ENCODE data around the gene MAP4K3. TPM values are rescaled to one million over a fixed set of nuclear protein-coding genes. Genes with fewer than 3 reads are reported as not detected.
A peak's percentile ranks its signal among the peaks of the same experiment; 100 is the strongest.

Gene MAP4K3
- total RNA-seq, 1 experiment from 2014 or later: 26.6 TPM

DNA sequence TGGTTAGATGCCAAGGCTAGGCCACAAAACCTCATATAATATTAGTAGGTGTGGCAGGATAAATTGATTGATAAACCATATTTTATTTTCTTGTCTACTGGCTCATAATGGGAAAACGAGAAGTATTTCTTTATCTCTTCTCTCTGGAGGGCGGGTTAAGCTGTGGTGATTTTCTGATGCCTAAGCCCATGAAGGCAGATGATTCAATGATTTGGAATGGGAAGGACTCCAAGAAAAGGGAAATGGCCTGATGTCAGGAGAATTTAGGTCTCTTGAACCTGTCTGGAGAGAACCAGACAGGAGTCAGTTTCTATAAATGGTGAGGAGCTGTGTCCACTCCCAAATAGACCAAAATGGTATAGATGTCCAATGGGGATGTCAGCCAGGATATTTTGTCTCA lies 18.7 kb upstream of the MAP4K3 start:
- in situ Hi-C loops (cut with HindIII; ENCODE audit: low pct_unique_long_range_greater_than_20kb, low sequenced_read_pairs) (no loop called here), intact Hi-C loops (cut with micrococcal nuclease; ENCODE audit: unreplicated experiment) (no loop called here)
- no peak overlapping the region for H3K4me3 ChIP-seq (ENCODE audit: low read depth in 2 of 2, low read length in 2 of 2)
- no peaks in the 10 kb centered on the region for H3K9me3 ChIP-seq (ENCODE audit: control insufficient read depth, insufficient read depth, low read depth, low read length)
- ChIA-PET CTCF (no interaction called here), POLR2A (no interaction called here)
- H3K4me1 ChIP-seq (ENCODE audit: control insufficient read depth, insufficient read depth, low read length): no peaks in the 10 kb centered on the region
- BruUV-seq (replicated peaks): TSS peak; percentile 27
- H3K36me3 ChIP-seq (ENCODE audit: control insufficient read depth, insufficient read depth, low read length): no peaks in the 10 kb centered on the region
- H3K27me3 ChIP-seq (ENCODE audit: control insufficient read depth, insufficient read depth, low read length): no peaks in the 10 kb centered on the region
- DNase-seq (ENCODE audit: low read depth, low spot score) (no peak), ATAC-seq (no peak)
- TF ChIP-seq, protein P1, sequence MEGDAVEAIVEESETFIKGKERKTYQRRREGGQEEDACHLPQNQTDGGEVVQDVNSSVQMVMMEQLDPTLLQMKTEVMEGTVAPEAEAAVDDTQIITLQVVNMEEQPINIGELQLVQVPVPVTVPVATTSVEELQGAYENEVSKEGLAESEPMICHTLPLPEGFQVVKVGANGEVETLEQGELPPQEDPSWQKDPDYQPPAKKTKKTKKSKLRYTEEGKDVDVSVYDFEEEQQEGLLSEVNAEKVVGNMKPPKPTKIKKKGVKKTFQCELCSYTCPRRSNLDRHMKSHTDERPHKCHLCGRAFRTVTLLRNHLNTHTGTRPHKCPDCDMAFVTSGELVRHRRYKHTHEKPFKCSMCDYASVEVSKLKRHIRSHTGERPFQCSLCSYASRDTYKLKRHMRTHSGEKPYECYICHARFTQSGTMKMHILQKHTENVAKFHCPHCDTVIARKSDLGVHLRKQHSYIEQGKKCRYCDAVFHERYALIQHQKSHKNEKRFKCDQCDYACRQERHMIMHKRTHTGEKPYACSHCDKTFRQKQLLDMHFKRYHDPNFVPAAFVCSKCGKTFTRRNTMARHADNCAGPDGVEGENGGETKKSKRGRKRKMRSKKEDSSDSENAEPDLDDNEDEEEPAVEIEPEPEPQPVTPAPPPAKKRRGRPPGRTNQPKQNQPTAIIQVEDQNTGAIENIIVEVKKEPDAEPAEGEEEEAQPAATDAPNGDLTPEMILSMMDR (IDR thresholded peaks at IDR 0.05): no peak
- TF ChIP-seq TCF7L2 (IDR thresholded peaks at IDR 0.05; ENCODE audit: low read depth, low read length): no peak
- TF ChIP-seq POLR2AphosphoS5 (IDR thresholded peaks at IDR 0.05; ENCODE audit: low read depth, low read length): no peak
- no peak for TF ChIP-seq SIN3A (IDR thresholded peaks at IDR 0.05; ENCODE audit: borderline replicate concordance, insufficient read depth, low read depth, low read length)
- TF ChIP-seq, protein P2, sequence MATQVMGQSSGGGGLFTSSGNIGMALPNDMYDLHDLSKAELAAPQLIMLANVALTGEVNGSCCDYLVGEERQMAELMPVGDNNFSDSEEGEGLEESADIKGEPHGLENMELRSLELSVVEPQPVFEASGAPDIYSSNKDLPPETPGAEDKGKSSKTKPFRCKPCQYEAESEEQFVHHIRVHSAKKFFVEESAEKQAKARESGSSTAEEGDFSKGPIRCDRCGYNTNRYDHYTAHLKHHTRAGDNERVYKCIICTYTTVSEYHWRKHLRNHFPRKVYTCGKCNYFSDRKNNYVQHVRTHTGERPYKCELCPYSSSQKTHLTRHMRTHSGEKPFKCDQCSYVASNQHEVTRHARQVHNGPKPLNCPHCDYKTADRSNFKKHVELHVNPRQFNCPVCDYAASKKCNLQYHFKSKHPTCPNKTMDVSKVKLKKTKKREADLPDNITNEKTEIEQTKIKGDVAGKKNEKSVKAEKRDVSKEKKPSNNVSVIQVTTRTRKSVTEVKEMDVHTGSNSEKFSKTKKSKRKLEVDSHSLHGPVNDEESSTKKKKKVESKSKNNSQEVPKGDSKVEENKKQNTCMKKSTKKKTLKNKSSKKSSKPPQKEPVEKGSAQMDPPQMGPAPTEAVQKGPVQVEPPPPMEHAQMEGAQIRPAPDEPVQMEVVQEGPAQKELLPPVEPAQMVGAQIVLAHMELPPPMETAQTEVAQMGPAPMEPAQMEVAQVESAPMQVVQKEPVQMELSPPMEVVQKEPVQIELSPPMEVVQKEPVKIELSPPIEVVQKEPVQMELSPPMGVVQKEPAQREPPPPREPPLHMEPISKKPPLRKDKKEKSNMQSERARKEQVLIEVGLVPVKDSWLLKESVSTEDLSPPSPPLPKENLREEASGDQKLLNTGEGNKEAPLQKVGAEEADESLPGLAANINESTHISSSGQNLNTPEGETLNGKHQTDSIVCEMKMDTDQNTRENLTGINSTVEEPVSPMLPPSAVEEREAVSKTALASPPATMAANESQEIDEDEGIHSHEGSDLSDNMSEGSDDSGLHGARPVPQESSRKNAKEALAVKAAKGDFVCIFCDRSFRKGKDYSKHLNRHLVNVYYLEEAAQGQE (IDR thresholded peaks at IDR 0.05; ENCODE audit: insufficient read depth in 1 of 2, low read depth in 2 of 2, low read length in 1 of 2): no peak
- no peak overlapping the region for H3K27ac ChIP-seq (ENCODE audit: low read length)

DNA sequence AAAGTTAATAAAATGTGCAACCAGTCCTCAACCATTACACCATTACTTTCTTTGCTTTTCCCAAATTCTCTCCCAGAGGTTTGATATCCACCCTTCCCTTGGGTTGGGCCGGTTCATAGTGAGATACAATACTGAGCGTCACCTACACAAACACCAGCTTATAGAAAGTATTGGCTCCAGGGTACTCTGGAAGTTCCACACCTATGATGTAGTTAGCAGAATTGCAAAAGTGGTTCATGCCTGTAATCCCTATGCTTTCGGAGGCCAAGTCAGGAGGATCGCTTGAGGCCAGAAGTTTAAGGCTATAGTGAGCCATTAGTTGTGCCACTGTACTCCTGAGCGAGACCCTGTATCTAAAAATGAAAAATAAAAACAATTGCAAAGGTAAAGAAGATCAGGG lies 15.3 kb upstream of the MAP4K3 start:
- no TSS peak for BruUV-seq (replicated peaks)
- in situ Hi-C loops (cut with HindIII; ENCODE audit: low pct_unique_long_range_greater_than_20kb, low sequenced_read_pairs): no loop called here

More for the DNA sequence above, 15.3 kb upstream of the MAP4K3 start:
- intact Hi-C loops (cut with micrococcal nuclease; ENCODE audit: unreplicated experiment): no loop called here
- H3K27me3 ChIP-seq (ENCODE audit: control insufficient read depth, insufficient read depth, low read length): no peaks in the 10 kb centered on the region
- no peaks in the 10 kb centered on the region for H3K4me1 ChIP-seq (ENCODE audit: control insufficient read depth, insufficient read depth, low read length)
- CTCF ChIA-PET: no interaction called here
- H3K4me3 ChIP-seq (ENCODE audit: low read depth in 2 of 2, low read length in 2 of 2): no peak overlapping the region
- POLR2A ChIA-PET: no interaction called here
- DNase-seq (ENCODE audit: low read depth, low spot score) (no peak), ATAC-seq (no peak)
- no peaks in the 10 kb centered on the region for H3K36me3 ChIP-seq (ENCODE audit: control insufficient read depth, insufficient read depth, low read length)
- H3K27ac ChIP-seq (ENCODE audit: low read length): no peak overlapping the region
- H3K9me3 ChIP-seq (ENCODE audit: control insufficient read depth, insufficient read depth, low read depth, low read length): no peaks in the 10 kb centered on the region
- TF ChIP-seq, protein P1 (IDR thresholded peaks at IDR 0.05): no peak
- no peak for TF ChIP-seq POLR2AphosphoS5 (IDR thresholded peaks at IDR 0.05; ENCODE audit: low read depth, low read length)
- TF ChIP-seq TCF7L2 (IDR thresholded peaks at IDR 0.05; ENCODE audit: low read depth, low read length): no peak
- TF ChIP-seq, protein P2 (IDR thresholded peaks at IDR 0.05; ENCODE audit: insufficient read depth in 1 of 2, low read depth in 2 of 2, low read length in 1 of 2): no peak
- TF ChIP-seq SIN3A (IDR thresholded peaks at IDR 0.05; ENCODE audit: borderline replicate concordance, insufficient read depth, low read depth, low read length): no peak

Measured in Panc1 (cell line).